ENCODE data around the gene TSNAX.
A peak's percentile ranks its signal among the peaks of the same experiment; 100 is the strongest.
"Not testable (repeated sequence)": the region's sequence is repeated elsewhere in the genome, so short reads cannot be mapped to it uniquely, and the experiment has no call there.

TSNAX gene

GRCh38 chr1:231564373-231564772, 35.9 kb downstream of the TSNAX start:
- DNase-seq = no peak

DNA sequence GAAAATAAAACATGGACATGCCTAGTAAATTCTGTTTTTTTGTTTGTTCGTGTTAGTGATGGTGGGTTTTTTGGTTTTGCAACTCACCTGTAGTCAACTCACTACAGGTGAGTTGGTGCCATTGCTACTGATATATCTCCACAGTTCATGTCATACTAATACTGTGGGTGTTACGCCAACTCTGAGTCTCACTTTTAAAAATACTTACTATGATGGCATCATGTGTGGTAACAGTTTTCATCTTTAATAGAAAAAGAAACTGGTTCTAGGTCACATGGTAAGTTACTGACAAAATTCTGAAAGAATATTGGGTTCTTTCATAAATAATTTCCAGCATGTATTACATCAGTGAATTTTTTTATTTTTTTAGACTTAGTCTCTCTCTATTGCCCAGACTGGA, 38.0 kb downstream of the TSNAX start:
- DNase-seq = no peak

- DNase-seq = not testable (repeated sequence)
These were observed 41.8 kb downstream of the TSNAX start for GRCh38 chr1:231570262-231570661.

DNA sequence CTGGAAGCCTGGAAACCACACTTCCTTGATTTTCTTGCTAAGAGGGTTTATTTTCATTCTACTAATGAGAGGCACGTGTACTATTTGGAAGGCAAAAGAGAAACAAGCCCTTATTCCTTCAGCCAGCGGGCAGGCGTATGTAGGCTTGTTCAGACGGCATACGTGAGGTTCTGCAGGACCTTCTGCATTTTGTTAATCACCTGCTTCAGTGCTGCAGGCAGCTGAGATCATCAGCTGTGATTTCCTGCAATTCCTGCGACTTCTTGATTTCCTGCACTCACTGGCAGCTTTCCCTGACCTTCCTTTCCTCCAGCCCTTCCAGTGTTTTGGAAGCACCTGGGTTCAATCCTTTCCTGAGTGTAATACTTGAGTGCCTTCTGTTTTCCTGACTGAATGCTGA, 43.4 kb downstream of the TSNAX start:
- no peak for DNase-seq

DNA sequence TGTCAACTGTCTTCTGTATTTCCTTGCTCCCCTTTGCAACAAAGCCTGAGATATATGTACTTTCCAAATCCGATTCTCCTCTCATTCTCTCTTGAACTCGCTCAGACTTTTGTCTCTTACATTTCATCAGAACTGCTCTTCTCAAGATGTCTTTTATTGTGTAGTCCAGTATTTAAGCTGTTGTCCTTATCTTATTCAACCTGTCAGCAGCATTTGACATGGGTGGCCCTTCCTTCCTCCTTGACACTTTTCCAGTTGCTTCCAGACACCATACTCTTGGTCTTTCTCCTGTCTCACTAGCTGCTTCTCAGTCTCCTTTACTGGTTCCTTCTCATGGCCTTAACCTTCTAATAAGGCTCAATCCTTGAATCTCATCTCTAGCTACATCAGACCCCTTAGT, 47.0 kb downstream of the TSNAX start:
- no peak for DNase-seq

GRCh38 chr1:231576804-231577718, 48.6 kb downstream of the TSNAX start:
- DNase-seq = no peak

GRCh38 chr1:231580874-231581273, 52.4 kb downstream of the TSNAX start:
- DNase-seq = no peak

- no peak for DNase-seq
These were observed 53.4 kb downstream of the TSNAX start for GRCh38 chr1:231581859-231582258.

DNA sequence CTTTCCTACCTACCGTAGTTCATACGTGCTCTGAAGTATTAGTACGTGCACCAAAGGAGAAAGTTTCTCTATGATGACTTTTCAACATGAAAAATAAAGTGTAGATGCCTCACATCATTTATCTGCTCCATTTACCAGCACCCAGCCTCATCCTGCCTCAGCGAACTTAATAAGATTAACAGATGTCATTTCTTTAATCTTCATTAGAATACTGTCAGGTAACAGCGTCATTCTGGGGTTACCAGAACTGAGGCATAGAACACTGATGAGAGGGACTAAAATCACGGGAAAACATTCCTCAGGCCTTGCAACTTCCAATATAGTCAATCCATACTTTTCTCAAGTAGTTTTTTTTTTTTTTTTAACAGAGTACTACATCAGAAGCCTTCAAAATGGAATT, 54.9 kb downstream of the TSNAX start:
- DNase-seq = no peak

DNA sequence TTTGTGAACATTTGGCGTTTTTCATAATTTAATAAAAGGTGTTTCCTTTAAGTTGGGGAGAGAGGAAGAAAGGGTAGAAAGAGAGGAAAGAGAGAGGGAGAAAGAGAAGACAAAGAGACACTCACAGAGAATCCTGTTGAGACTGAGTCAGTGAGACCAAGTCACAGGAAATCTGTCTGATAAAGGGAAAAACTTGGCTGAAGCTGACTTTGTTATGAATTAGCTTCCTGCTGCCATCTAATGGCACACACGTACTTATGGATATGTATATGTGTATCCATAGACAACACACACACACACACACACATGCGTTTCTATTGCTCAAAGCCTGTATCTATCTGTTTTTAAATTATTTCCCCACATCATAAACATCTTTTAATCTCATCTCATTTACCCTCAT, 55.6 kb downstream of the TSNAX start:
- peak; percentile 17 to 62 for DNase-seq

DNA sequence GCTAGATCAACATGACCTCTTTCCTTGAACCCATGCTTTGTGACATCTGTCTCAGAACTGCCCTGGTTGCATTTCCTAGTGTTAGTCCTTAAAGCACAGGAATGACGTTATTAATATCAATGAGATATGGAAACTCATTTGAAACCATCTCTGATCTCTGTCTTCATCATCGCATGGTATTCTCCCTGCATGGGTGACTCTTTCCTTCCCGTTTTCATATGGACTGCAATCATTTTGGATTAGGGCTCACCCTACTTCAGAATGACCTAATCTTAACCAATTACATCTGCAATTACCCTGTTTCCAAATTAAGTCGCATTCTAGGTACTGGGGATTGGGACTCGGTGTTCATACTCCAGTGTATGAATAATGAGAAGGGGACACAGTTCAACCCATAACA, 56.5 kb downstream of the TSNAX start:
- DNase-seq = no peak

GRCh38 chr1:231590453-231591198, 62.2 kb downstream of the TSNAX start:
- peak; percentile 17 to 24 for DNase-seq

DNA sequence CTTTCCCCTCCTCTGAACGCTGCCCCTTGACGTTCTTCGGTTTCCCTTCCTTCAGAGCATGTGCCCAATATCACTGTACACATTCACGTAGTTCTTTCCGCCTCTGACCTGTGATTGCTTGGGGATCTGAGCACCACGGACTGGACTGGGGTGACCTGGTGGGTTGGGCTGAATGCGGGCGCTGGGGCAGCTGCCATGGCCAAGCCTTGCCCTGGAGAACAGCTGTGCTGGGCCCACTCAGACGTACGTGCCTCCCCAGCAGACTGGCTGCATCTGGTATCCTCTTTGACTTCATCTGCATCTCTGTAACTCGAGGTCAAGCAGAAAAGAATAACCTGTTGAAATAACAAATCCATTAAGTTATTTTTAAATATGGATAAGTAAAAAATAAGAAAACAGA, 63.0 kb downstream of the TSNAX start:
- no peak for DNase-seq

DNA sequence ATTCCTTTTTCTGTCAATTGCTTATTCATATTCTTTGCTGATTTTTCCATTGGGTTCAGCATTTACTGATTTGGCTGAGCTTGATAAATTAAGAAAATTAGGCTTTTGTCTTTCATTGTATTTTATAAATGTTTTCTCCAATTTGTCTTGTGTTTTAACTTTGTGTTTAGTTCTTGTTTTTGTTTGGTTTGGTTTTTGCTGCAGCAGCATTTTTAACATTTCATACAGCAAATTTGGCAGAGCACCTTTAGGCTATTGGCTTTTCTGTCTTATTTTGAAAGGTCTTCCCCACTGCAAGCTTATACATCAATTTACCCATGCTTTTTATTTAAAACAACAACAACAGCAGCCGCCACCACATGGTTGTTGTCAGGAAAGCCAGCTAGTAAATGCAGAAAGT, 64.3 kb downstream of the TSNAX start:
- no peak for DNase-seq

DNA sequence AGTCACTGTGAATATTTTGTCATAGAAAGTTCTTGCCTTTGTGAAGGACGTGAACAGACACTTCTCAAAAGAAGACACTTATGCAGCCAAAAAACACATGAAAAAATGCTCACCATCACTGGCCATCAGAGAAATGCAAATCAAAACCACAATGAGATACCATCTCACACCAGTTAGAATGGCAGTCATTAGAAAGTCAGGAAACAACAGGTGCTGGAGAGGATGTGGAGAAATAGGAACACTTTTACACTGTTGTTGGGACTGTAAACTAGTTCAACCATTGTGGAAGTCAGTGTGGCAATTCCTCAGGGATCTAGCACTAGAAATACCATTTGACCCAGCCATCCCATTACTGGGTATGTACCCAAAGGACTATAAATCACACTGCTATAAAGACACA, 64.8 kb downstream of the TSNAX start:
- not testable (repeated sequence) for DNase-seq

DNA sequence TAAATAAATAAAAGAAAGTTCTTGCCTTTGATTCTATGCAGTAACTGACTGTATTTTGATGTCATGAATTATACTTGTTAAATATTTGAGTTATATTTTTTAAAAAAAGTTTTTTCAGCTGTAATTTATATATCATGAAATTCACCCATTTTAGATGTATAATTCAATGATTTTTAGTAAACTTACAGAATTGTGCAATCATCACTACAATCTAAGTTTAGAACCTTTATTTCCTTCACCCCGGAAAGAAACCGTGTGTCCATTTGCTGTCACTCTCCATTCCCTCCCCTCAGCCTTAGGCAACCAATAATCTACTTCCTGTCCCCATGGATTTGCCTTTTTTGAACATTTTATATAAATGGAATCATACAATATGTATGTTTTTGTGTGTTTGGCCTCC, 65.7 kb downstream of the TSNAX start:
- DNase-seq = no peak

DNA sequence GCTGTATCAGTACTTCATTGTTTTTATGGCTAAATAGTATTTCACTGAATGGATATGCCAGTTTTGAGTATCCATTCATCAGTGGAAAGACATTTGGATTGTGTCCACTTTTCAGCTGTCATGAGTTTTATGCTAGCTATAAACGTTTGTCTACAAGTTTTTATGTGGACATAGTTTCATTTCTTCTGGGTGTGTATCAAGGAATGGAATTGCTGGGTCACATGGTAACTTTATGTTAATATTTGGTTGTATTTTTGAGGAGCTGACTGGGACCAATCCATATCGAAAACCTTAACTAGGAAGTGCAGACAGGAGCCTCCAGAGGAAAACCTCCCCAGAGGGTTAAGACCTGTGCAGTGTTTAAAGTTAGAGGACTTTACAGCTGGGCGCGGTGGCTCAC, 66.3 kb downstream of the TSNAX start:
- no peak for DNase-seq

- DNase-seq = peak in 1 of 2 experiments; percentile 21
These were observed 67.9 kb downstream of the TSNAX start for GRCh38 chr1:231596337-231596791.

GRCh38 chr1:231597971-231598370, 69.5 kb downstream of the TSNAX start:
- no peak for DNase-seq

DNA sequence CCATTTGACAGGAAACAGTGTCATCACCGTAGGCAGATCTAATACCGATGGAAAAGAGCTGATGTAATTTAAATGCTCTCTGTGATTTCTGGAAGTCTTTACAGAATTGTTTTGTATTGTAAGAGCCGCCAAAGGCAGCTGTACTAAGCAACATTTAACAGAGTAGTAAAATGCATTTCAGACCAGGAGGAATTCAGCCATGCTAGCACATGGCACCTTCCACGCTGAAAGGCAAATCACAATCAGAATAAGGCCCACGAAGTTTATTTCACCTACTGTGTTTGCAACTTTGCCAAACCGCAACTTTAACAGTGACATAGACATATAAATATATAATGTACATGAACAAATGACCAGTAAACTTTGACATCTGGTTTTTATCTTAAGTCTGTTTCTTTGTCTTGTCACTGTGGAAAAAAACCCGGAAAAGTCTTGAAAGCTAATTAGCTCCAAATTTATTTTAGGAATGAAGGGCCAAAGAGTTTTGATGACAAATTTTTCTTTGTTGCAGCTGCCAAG, 72.0 kb downstream of the TSNAX start:
- no peak for DNase-seq

DNA sequence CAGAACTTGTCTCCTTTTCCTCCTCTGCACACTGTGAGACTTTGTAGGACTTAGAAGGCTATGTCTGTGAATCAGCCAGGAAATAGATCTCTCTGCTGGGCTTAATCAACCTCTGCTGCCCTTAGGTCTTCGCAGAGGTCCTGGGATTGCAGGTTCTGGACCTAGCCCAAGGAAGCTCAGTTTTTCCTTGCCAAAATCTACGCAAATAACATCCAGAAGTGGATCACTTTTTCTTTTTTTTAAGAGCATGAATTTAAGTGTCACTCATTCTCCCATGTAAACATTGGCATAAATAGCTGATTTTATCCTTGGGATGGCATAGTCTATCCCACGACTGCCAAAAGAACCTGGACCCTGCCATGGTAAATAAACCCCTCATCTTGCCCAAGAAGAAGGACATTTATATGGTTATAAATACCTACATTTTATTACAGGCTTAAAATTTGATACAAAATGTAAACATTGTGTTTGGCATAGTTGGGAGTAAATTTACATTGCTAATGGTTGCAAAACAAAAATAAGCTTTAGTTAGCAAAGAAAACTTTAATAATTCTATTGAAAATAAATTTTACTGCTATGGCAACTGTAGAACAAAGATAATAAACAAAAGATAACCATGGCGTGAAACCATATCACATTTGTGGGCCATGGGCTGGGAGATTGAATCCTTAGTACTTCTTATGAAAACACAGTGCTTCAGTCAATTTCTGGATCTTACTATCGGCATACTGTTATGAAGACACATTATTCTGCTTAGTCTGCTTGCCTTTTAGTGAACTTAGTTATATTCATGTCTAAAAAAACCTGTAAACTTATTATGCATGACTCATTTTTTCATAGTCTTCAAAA, 73.6 kb downstream of the TSNAX start:
- DNase-seq = no peak

GRCh38 chr1:231602673-231602984, 74.2 kb downstream of the TSNAX start:
- DNase-seq = no peak
